Natural killer cell (primary cell): Measurements from ENCODE around the gene PML. TPM values are rescaled to one million over a fixed set of nuclear protein-coding genes. Genes with fewer than 3 reads are reported as not detected.

Source experiments
- ATAC-seq, 3 donors: fragments of 150-1000 bp in 2 of 3; fragments of 200-7000 bp in 1 of 3; cut with Tn5 transposase; 1 replicate in 1 of 3; 2 replicates in 2 of 3; pipeline ENCODE4 v1.10.0; 2021; ENCODE audit warnings: mild to moderate bottlenecking in 2 of 3, moderate library complexity in 2 of 3
- DNase-seq, 2 donors: peaks; one replicate each; pipeline versions ENCODE4 v3.0.0 to v3.0.0-alpha.2; 2013 to 2021; ENCODE audit warnings: mixed read lengths in 1 of 2
- H3K27ac ChIP-seq: one replicate; pipeline ENCODE4 v1.5.1; 2013; ENCODE audit warnings: mild to moderate bottlenecking, low read length
- H3K27me3 ChIP-seq: one replicate; pipeline ENCODE4 v1.6.1; 2013; ENCODE audit warnings: low read length; ENCODE audit not compliant: control insufficient read depth, insufficient read depth
- H3K36me3 ChIP-seq: one replicate; pipeline ENCODE4 v1.6.1; 2013; ENCODE audit warnings: low read length; ENCODE audit not compliant: control insufficient read depth, insufficient read depth
- H3K4me1 ChIP-seq: one replicate; pipeline ENCODE4 v1.6.1; 2013; ENCODE audit warnings: low read length; ENCODE audit not compliant: control insufficient read depth, insufficient read depth
- H3K4me3 ChIP-seq: one replicate; pipeline ENCODE4 v1.5.1; 2013; ENCODE audit warnings: low read length
- H3K9me3 ChIP-seq: one replicate; pipeline ENCODE4 v1.6.1; 2013; ENCODE audit warnings: low read length; ENCODE audit not compliant: control insufficient read depth, insufficient read depth
- H3K27ac Mint-ChIP-seq, 2 donors: one replicate each; pipeline ENCODE4 v1.8.0; 2022; ENCODE audit warnings: mild to moderate bottlenecking in 2 of 2, mixed read lengths in 2 of 2, moderate library complexity in 1 of 2
- H3K27me3 Mint-ChIP-seq, 2 donors: one replicate each; pipeline ENCODE4 v1.8.0; 2022; ENCODE audit warnings: low read depth in 2 of 2, mixed read lengths in 2 of 2
- H3K36me3 Mint-ChIP-seq: one replicate; pipeline ENCODE4 v1.8.0; 2022; ENCODE audit warnings: mixed read lengths
- H3K4me1 Mint-ChIP-seq, 2 donors: one replicate each; pipeline ENCODE4 v1.8.0; 2022; ENCODE audit warnings: mixed read lengths in 2 of 2
- H3K4me3 Mint-ChIP-seq: one replicate; pipeline ENCODE4 v1.8.0; 2022; ENCODE audit warnings: mild to moderate bottlenecking, moderate library complexity, mixed read lengths
- H3K9me3 Mint-ChIP-seq, 2 donors: one replicate each; pipeline ENCODE4 v1.8.0; 2022; ENCODE audit warnings: mixed read lengths in 2 of 2
- WGBS: methylation state at CpG from one replicate; pipeline ENCODE4 v1.1.7; 2013; ENCODE audit warnings: missing lambda C conversion rate; ENCODE audit not compliant: insufficient coverage; 5-methylcytosine and 5-hydroxymethylcytosine counted together
- intact Hi-C: fragments of 100-400 bp; cut with micrococcal nuclease; formaldehyde crosslinking; loops from one replicate; pipeline ENCODE4 v1.14.2; 2022
- total RNA-seq, 4 donors: library from RNA; stranded (reverse); fragments of 120-200 nt in 1 of 4; gene quantifications; one replicate each; pipeline versions ENCODE4 v1.2.3 to v1.2.4, GENCODE V29; 2013 to 2022
- TF ChIP-seq, protein P1 (sequence below): fragments of 200-600 bp; IDR thresholded peaks from one replicate; pipeline ENCODE4 v1.8.0; 2022; ENCODE audit warnings: antibody characterized with exemption

PML gene
- total RNA-seq, 3 donors from 2014 or later (not counting 1 experiment from before 2014, with no cell fraction given), result 65.8 to 68.7 (median 67.6) TPM

DNA sequence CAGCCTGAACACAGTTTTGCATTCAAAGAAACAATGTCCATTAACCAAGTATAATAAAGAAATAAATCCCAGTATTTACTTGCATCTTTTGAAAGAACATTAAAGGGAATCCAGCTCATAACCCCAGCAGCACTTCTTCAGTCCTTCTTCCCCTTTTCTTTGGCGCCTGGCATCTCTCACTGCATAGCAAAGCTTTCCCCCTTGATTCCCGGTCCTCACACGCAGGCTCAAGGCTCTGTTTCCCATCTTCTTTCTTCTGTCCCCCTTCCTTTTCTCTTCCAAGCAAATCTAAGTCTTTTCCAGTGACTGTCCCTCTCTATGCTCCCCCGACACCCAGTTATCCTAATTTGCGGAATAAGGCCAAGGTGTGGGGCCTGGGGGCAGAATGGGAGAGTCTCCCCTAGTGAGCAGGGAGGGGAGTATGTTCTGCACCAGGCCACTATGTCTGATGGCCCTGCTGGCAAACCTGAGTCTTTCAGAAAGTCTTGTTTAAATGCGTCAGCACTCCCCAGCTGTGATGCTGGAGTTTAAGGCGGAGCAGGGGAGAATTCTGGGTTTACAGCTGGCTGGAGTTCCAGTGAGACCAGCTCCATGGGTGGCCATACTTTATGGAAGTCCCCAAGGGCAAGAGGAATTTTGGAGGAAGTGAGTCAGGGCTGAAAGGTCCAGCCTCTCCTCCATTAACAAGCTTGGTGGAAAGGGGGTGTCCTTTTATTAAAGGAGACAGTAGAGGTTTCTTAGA, 45.8 kb downstream of the PML start:
- no peak overlapping the region for H3K4me3 ChIP-seq
- H3K9me3 ChIP-seq, result no peaks in the 10 kb centered on the region
- Mint-ChIP-seq H3K9me3 (no peaks in the 10 kb centered on the region), H3K4me1 (peaks cover 0 to 7% of the 10 kb centered on the region in 2 donors), H3K36me3 (no peaks in the 10 kb centered on the region), H3K4me3 (no peak overlapping the region), H3K27ac (peak overlapping the region in 1 of 2 donors; percentile 21), H3K27me3 (no peaks in the 10 kb centered on the region)
- TF ChIP-seq, protein P1, sequence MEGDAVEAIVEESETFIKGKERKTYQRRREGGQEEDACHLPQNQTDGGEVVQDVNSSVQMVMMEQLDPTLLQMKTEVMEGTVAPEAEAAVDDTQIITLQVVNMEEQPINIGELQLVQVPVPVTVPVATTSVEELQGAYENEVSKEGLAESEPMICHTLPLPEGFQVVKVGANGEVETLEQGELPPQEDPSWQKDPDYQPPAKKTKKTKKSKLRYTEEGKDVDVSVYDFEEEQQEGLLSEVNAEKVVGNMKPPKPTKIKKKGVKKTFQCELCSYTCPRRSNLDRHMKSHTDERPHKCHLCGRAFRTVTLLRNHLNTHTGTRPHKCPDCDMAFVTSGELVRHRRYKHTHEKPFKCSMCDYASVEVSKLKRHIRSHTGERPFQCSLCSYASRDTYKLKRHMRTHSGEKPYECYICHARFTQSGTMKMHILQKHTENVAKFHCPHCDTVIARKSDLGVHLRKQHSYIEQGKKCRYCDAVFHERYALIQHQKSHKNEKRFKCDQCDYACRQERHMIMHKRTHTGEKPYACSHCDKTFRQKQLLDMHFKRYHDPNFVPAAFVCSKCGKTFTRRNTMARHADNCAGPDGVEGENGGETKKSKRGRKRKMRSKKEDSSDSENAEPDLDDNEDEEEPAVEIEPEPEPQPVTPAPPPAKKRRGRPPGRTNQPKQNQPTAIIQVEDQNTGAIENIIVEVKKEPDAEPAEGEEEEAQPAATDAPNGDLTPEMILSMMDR, result no peak
- no peaks in the 10 kb centered on the region for H3K27me3 ChIP-seq
- WGBS, result over 99% methylated on average over 7 of the region's 7 CpGs
- no peak overlapping the region for H3K27ac ChIP-seq
- DNase-seq (no peak), ATAC-seq (no peak)
- H3K36me3 ChIP-seq, result peaks cover 37% of the 10 kb centered on the region
- intact Hi-C loops, result no loop called here
- no peaks in the 10 kb centered on the region for H3K4me1 ChIP-seq

DNA sequence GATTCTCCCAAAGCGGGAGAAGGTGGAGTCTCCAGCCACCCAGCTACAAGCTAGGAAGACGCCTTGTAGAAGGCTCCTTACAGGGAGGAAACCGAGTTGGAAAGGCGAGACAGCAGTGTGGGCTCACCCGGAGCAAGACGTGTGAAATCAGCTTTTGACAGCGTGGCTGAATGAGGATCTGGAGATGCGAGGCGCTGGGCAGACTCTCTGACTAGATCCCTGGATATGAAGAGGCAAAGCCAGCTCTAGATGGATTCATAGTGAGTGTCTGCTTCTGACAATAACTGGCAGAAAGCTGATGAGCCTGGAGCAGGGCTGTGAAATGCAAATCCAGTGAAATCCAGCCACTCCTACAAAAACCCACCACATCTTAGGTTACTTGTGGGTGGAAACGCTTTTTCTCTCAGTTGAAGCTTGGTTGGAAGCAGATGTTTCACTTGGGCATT, 46.8 kb downstream of the PML start:
- Mint-ChIP-seq H3K4me1 (peaks cover 0 to 11% of the 10 kb centered on the region in 2 donors), H3K9me3 (no peaks in the 10 kb centered on the region), H3K27me3 (no peaks in the 10 kb centered on the region), H3K4me3 (no peak overlapping the region), H3K27ac (peak overlapping the region in 1 of 2 donors; percentile 21), H3K36me3 (no peaks in the 10 kb centered on the region)
- ATAC-seq (no peak), DNase-seq (no peak)
- no peaks in the 10 kb centered on the region for H3K4me1 ChIP-seq
- no peaks in the 10 kb centered on the region for H3K27me3 ChIP-seq
- 95% methylated on average over 10 of the region's 10 CpGs for WGBS
- TF ChIP-seq, protein P1, result no peak
- no peak overlapping the region for H3K27ac ChIP-seq
- peaks cover 29% of the 10 kb centered on the region for H3K36me3 ChIP-seq
- no peak overlapping the region for H3K4me3 ChIP-seq
- H3K9me3 ChIP-seq, result no peaks in the 10 kb centered on the region
- intact Hi-C loops, result no loop called here

DNA sequence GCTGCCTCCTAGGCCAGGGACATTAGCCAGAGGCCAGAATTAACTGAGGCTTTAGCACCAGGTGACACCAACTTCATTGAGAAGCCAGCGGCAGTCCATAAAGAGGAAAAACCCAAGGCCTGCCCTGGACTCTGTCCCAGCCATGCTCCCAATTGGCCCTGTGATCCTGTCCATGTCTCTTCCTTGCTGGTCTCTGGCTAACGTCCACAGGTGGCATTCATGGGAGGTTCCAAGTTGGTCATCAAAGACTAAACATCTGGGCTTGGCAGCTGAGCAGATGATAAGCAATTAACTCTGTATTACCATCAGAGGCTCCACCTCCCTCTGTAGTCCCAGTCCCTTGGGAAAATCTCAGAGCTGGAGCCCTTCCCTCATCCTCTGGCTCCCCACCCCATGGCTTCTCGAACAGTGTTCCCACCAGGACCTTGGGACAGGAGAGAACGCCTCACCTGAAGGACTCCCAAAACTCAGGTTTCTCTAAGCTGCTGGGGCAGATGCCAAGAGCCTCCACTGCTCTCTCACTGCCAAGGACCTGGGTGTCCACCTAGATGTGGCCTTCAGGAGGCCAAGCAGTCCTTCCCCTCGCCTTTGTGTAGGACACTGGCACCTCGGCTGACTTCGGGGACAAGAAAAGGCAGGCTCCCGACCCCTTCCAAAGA, 47.4 kb downstream of the PML start:
- H3K36me3 ChIP-seq, result peaks cover 24% of the 10 kb centered on the region

More for the DNA sequence above, 47.4 kb downstream of the PML start:
- no peaks in the 10 kb centered on the region for H3K36me3 Mint-ChIP-seq
- no peak overlapping the region for H3K27ac ChIP-seq
- peaks cover 0 to 11% of the 10 kb centered on the region in 2 donors for H3K4me1 Mint-ChIP-seq
- H3K9me3 Mint-ChIP-seq, result no peaks in the 10 kb centered on the region
- H3K4me1 ChIP-seq, result no peaks in the 10 kb centered on the region
- no peak overlapping the region for H3K4me3 Mint-ChIP-seq
- whole genome bisulfite sequencing, result 93% methylated on average over 8 of the region's 8 CpGs
- H3K9me3 ChIP-seq, result no peaks in the 10 kb centered on the region
- DNase-seq (no peak), ATAC-seq (no peak)
- no peak overlapping the region for H3K27ac Mint-ChIP-seq
- TF ChIP-seq, protein P1, result no peak
- H3K27me3 ChIP-seq, result no peaks in the 10 kb centered on the region
- no peaks in the 10 kb centered on the region for H3K27me3 Mint-ChIP-seq
- no peak overlapping the region for H3K4me3 ChIP-seq
- intact Hi-C loops, result no loop called here
